ENCODE results near the gene VSTM1. TPM values are rescaled to one million over a fixed set of nuclear protein-coding genes. Genes with fewer than 3 reads are reported as not detected.

Gene VSTM1
- total and polyA plus RNA-seq, 2 of the 8 experiments (the other 6 are each of a cell fraction or from before 2014, with no cell fraction given), result 0.12 to 0.65 TPM

DNA sequence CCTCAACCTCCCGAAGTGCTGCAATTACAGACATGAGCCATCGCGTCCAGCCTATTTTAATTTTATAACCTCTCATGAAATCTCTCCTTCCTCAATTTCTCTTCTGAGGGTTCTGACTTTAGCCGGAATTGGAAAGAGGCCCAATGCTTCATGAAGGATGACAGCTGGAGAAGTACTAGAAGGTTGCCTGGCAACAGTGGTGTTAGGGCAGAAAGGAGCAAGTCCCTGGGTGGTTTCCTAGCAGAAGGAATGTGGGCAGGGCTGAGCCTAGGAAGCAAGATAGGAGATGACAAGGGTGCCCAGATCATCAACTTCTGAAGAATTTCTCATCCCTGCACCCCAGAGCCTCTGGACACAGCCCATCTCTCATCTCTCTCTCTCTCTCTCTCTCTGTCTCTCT lies 46.4 kb downstream of the VSTM1 start:
- Histone ChIP-seq H3K18ac (ENCODE audit: extremely low read depth, low read length) (no peak overlapping the region), H3K9ac (replicated peaks in 1 of 4; ENCODE audit: extremely low read depth in 1 of 4, low read depth in 3 of 4, low read length in 3 of 4) (no peak overlapping the region), H3K79me1 (ENCODE audit: low read depth, low read length) (no peaks in the 10 kb centered on the region), H4K91ac (replicated peaks; ENCODE audit: insufficient read length, low read length) (no peak overlapping the region), H2BK120ac (replicated peaks; ENCODE audit: low read depth, low read length) (no peak overlapping the region), H2BK15ac (ENCODE audit: low read length) (no peak overlapping the region), H2AK5ac (ENCODE audit: low read depth, low read length) (no peak overlapping the region), H4K20me1 (replicated peaks in 1 of 2; ENCODE audit: control insufficient read depth in 1 of 2, insufficient read depth in 2 of 2, low read length in 2 of 2) (no peaks in the 10 kb centered on the region), H3K23ac (ENCODE audit: insufficient read length) (no peak overlapping the region), H3K23me2 (ENCODE audit: low read depth, low read length) (no peaks in the 10 kb centered on the region), H2BK20ac (ENCODE audit: low read length) (no peak overlapping the region), H3K27me3 (replicated peaks in 1 of 4; ENCODE audit: control insufficient read depth in 3 of 4, extremely low read depth in 1 of 4, insufficient read depth in 3 of 4, low read length in 3 of 4) (no peaks in the 10 kb centered on the region), H3K4me1 (replicated peaks in 1 of 4; ENCODE audit: control insufficient read depth in 3 of 4, insufficient read depth in 4 of 4, low read length in 3 of 4) (peaks cover 0 to 10% (median 2%) of the 10 kb centered on the region in 4 experiments; a peak in 3 of 7 replicates), H3K79me2 (ENCODE audit: control insufficient read depth in 1 of 2, insufficient read depth in 2 of 2, low read length in 2 of 2) (no peaks in the 10 kb centered on the region), H3K4ac (replicated peaks; ENCODE audit: insufficient read length, low read depth, low read length) (no peak overlapping the region), H2BK5ac (ENCODE audit: low read depth, low read length) (no peak overlapping the region), H2BK12ac (ENCODE audit: low read depth, low read length) (no peak overlapping the region), H3K14ac (ENCODE audit: insufficient read length) (no peak overlapping the region), H4K8ac (ENCODE audit: extremely low read depth, insufficient read depth, low read length) (no peak overlapping the region), H3K27ac (ENCODE audit: low read depth, low read length) (no peak overlapping the region), H3K56ac (replicated peaks; ENCODE audit: insufficient read length, low read depth, low read length) (no peak overlapping the region), H4K5ac (ENCODE audit: insufficient read length, low read depth, low read length) (no peak overlapping the region), H2AFZ (ENCODE audit: low read length) (no peak overlapping the region), H3K4me3 (ENCODE audit: extremely low read depth in 1 of 4, insufficient read depth in 2 of 4, low read depth in 3 of 4, low read length in 4 of 4) (no peak overlapping the region), H3K9me3 (ENCODE audit: insufficient read depth in 2 of 2, low read depth in 1 of 2, low read length in 1 of 2) (no peaks in the 10 kb centered on the region), H3K36me3 (ENCODE audit: control insufficient read depth in 2 of 4, insufficient read depth in 4 of 4, low read length in 3 of 4) (no peaks in the 10 kb centered on the region), H3K4me2 (ENCODE audit: insufficient read depth in 1 of 2, low read depth in 2 of 2, low read length in 2 of 2) (no peak overlapping the region)
- ChIA-PET POLR2A (ENCODE audit: partially characterized antibody) (interaction anchor here (0.6 to 1.6 kb wide), 7 partner anchors 23 to 140 kb away, joined by 3 to 5 read pairs (median 4); no protein-coding TSS in a partner anchor), CTCF (ENCODE audit: partially characterized antibody) (interaction anchor here (0.6 to 4.9 kb wide), 9 partner anchors 13 to 412 kb away, joined by 3 to 36 read pairs (median 4); no protein-coding TSS in a partner anchor)
- 92% methylated on average over 4 of the region's 4 CpGs; no CpG with 5 or more reads in 1 of the 2 experiments for WGBS, 2 experiments (ENCODE audit: extremely low coverage in 1 of 2, insufficient coverage in 1 of 2, insufficient read length in 1 of 2, insufficient replicate concordance in 2 of 2, low coverage in 1 of 2, low lambda C conversion rate in 2 of 2, missing lambda C conversion rate in 1 of 2)
- no peak for DNase-seq (ENCODE audit: low read depth in 1 of 2, low spot score in 2 of 2)
- no peak for FAIRE-seq
- no peak for TF ChIP-seq CHD2 (IDR thresholded peaks at IDR 0.05; ENCODE audit: low read length)
- no peak for TF ChIP-seq SIX5 (IDR thresholded peaks at IDR 0.05; ENCODE audit: low read depth, low read length)
